Hematopoietic multipotent progenitor cell treated with erythropoietin and hydrocortisone succinate and interleukin-3 and kit ligand, for 17 days (in vitro differentiated cells): Measurements from ENCODE around the gene FOXJ2.
"Not testable (repeated sequence)": the region's sequence is repeated elsewhere in the genome, so short reads cannot be mapped to it uniquely, and the experiment has no call there.

Experiments used
- DNase-seq: peaks from one replicate; pipeline ENCODE4 v3.0.0-alpha.2; 2015; ENCODE audit warnings: low spot score

Gene FOXJ2

GRCh38 chr12:8065991-8066594 lies 33.6 kb downstream of the FOXJ2 start, which contains the start of gene C3AR1:
C3AR1 (minus strand) TSS chr12:8066359; CDS start chr12:8060185, 6,174 bp downstream.
- DNase-seq: no peak

GRCh38 chr12:8069582-8069981 lies 37.1 kb downstream of the FOXJ2 start:
- DNase-seq: no peak

- not testable (repeated sequence) for DNase-seq
Observed at GRCh38 chr12:8071820-8072219, 39.3 kb downstream of the FOXJ2 start.

- no peak for DNase-seq
Observed at GRCh38 chr12:8075935-8076334, 43.4 kb downstream of the FOXJ2 start.

GRCh38 chr12:8076366-8076765 lies 43.9 kb downstream of the FOXJ2 start:
- DNase-seq: no peak

GRCh38 chr12:8077207-8077606 lies 44.7 kb downstream of the FOXJ2 start:
- no peak for DNase-seq

- DNase-seq: no peak
Observed at GRCh38 chr12:8078398-8078797, 45.9 kb downstream of the FOXJ2 start.

- DNase-seq: no peak
Observed at GRCh38 chr12:8078916-8079315, 46.4 kb downstream of the FOXJ2 start.

GRCh38 chr12:8080120-8080519 lies 47.6 kb downstream of the FOXJ2 start:
- no peak for DNase-seq

GRCh38 chr12:8081251-8081920 lies 48.9 kb downstream of the FOXJ2 start:
- peak; percentile 39 for DNase-seq

- DNase-seq: no peak
Observed at GRCh38 chr12:8082808-8083100, 50.2 kb downstream of the FOXJ2 start.

GRCh38 chr12:8084351-8084750 lies 51.8 kb downstream of the FOXJ2 start:
- not testable (repeated sequence) for DNase-seq

- DNase-seq: no peak
Observed at GRCh38 chr12:8087666-8088065, 55.1 kb downstream of the FOXJ2 start.

- no peak for DNase-seq
Observed at GRCh38 chr12:8088574-8088973, 56.1 kb downstream of the FOXJ2 start.

GRCh38 chr12:8089277-8089676 lies 56.8 kb downstream of the FOXJ2 start:
- not testable (repeated sequence) for DNase-seq

- no peak for DNase-seq
Observed at GRCh38 chr12:8089716-8090115, 57.2 kb downstream of the FOXJ2 start.

GRCh38 chr12:8093291-8093690 lies 60.8 kb downstream of the FOXJ2 start:
- DNase-seq: no peak

- DNase-seq: no peak
Observed at GRCh38 chr12:8096281-8096915, 63.9 kb downstream of the FOXJ2 start.

GRCh38 chr12:8099235-8099634 lies 66.7 kb downstream of the FOXJ2 start:
- no peak for DNase-seq
